Stomach (tissue), 19 donors: ENCODE measurements around the gene ASL. TPM values are rescaled to one million over a fixed set of nuclear protein-coding genes. Genes with fewer than 3 reads are reported as not detected.
"Not testable (repeated sequence)": the region's sequence is repeated elsewhere in the genome, so short reads cannot be mapped to it uniquely, and the experiment has no call there.

Experiments used
- DNase-seq, 2 donors: peaks; one replicate each; pipeline versions ENCODE4 v3.0.0 to v3.0.0-alpha.2; 2013 to 2019
- H3K27ac ChIP-seq, 5 donors: fragments of 200-600 bp in 4 of 5; sonication (generic) in 4 of 5; one replicate each; pipeline ENCODE4 v1.5.1; 2013 to 2019; ENCODE audit warnings: mild to moderate bottlenecking in 1 of 5, moderate library complexity in 1 of 5
- H3K27me3 ChIP-seq, 3 donors: fragments of 200-600 bp; sonication (generic); one replicate each; pipeline ENCODE4 v1.5.1; 2017 to 2019; ENCODE audit warnings: mixed run types in 1 of 3
- H3K36me3 ChIP-seq, 4 donors: fragments of 200-600 bp; sonication (generic); 1 replicate in 3 of 4; 2 replicates in 1 of 4; pipeline ENCODE4 v1.5.1; 2016 to 2019
- H3K4me1 ChIP-seq, 4 donors: fragments of 200-600 bp; sonication (generic); one replicate each; pipeline ENCODE4 v1.5.1; 2016 to 2019
- H3K4me3 ChIP-seq, 4 donors: fragments of 200-600 bp; sonication (generic) in 3 of 4; one replicate each; pipeline ENCODE4 v1.5.1; 2016 to 2019; ENCODE audit warnings: mild to moderate bottlenecking in 1 of 4
- H3K9me3 ChIP-seq, 4 donors: fragments of 200-600 bp; sonication (generic); one replicate each; pipeline ENCODE4 v1.5.1; 2016 to 2019
- EP300 ChIP-seq: sonication (generic); formaldehyde crosslinking; IDR thresholded peaks from one replicate; pipeline ENCODE4 v1.6.1; 2017; ENCODE audit warnings: antibody characterized with exemption
- POLR2A ChIP-seq, 4 donors: fragments of 450-650 bp; IDR thresholded peaks; one replicate each; pipeline ENCODE4 v1.6.1; 2016; ENCODE audit warnings: antibody characterized with exemption in 4 of 4, control low read depth in 2 of 4, mild to moderate bottlenecking in 1 of 4, moderate library complexity in 1 of 4
- POLR2AphosphoS5 ChIP-seq, 3 donors: sonication (generic); formaldehyde crosslinking; IDR thresholded peaks; one replicate each; pipeline ENCODE4 v1.6.1; 2016; ENCODE audit warnings: antibody characterized with exemption in 3 of 3
- WGBS, 5 donors: extraction: QIAGEN DNeasy Blood & Tissue Kit in 3 of 5; methylation state at CpG; one replicate each; pipeline versions ENCODE4 v1.1.5 to v1.1.7; 2013 to 2018; 5-methylcytosine and 5-hydroxymethylcytosine counted together
- intact Hi-C: fragments of 100-400 bp; cut with DNase I; formaldehyde crosslinking; loops from one replicate; pipeline ENCODE4 v1.15.1; 2023; ENCODE audit warnings: low total_unique reads
- long read RNA-seq, 10 donors: transcript quantifications; one replicate each; lab custom pipeline, GENCODE V29; 2026
- polyA plus RNA-seq, 3 donors: library from polyadenylated mRNA; stranded (reverse); fragments of 200-250 nt; gene quantifications; one replicate each; pipeline ENCODE4 v1.2.3, GENCODE V29; 2013
- total RNA-seq, 5 donors: library from RNA; depleted of rRNA; stranded (reverse); fragments of >200 nt; gene quantifications; one replicate each; pipeline versions ENCODE4 v1.1.0 to v1.2.3, GENCODE V29; 2014 to 2016
- TF ChIP-seq, protein P1 (sequence below), 7 experiments: fragments of 450-650 bp in 4 of 7; fragments of 200-600 bp in 3 of 7; sonication (generic) in 3 of 7; IDR thresholded peaks; one replicate each; pipeline ENCODE4 v1.5.1; 2016 to 2019; ENCODE audit warnings: antibody characterized with exemption in 7 of 7, control low read depth in 2 of 7, mild to moderate bottlenecking in 1 of 7
- donor health status: healthy with polysubstance abuse.
- donor health status: Bipolar disorder and iron deficiency.
- donor health status: healthy.

ASL gene
- 100 to 1,000 TPM in 2 of 5 donors, 10 to 100 TPM in 3; 42.8 to 369 (median 71.0) TPM for total RNA-seq
- 10 to 100 TPM; 49.7 to 88.4 (median 80.3) TPM for polyA plus RNA-seq
- long read RNA-seq, donor 1, partial matches to known transcripts = 6 of 11 reads
- long read RNA-seq, donor 1, other reads (novel, unspliced or antisense) = 0 of 11 reads
- long read RNA-seq, donor 2, partial matches to known transcripts = 0 of 7 reads
- long read RNA-seq, donor 2, other reads (novel, unspliced or antisense) = 0 of 7 reads
- long read RNA-seq, donor 3, partial matches to known transcripts = 0 of 3 reads
- long read RNA-seq, donor 3, other reads (novel, unspliced or antisense) = 0 of 3 reads
- long read RNA-seq, donor 4 = 0 reads
- long read RNA-seq, donor 5, partial matches to known transcripts = 0 of 1 reads
- long read RNA-seq, donor 5, other reads (novel, unspliced or antisense) = 0 of 1 reads
- long read RNA-seq, donor 6, transcript ASL-201 (17 exons, 2,143 nt) = major isoform, 6 of 28 reads
- long read RNA-seq, donor 6, partial matches to known transcripts = 16 of 28 reads
- long read RNA-seq, donor 6, other reads (novel, unspliced or antisense) = 0 of 28 reads
- long read RNA-seq, donor 7, transcript ASL-205 (16 exons, 1,622 nt) = major isoform, 5 of 15 reads
- long read RNA-seq, donor 7, partial matches to known transcripts = 6 of 15 reads
- long read RNA-seq, donor 7, other reads (novel, unspliced or antisense) = 0 of 15 reads
- long read RNA-seq, donor 8, partial matches to known transcripts = 0 of 7 reads
- long read RNA-seq, donor 8, other reads (novel, unspliced or antisense) = 0 of 7 reads
- long read RNA-seq, donor 9, partial matches to known transcripts = 0 of 1 reads
- long read RNA-seq, donor 9, other reads (novel, unspliced or antisense) = 0 of 1 reads
- long read RNA-seq, donor 10, partial matches to known transcripts = 6 of 10 reads
- long read RNA-seq, donor 10, other reads (novel, unspliced or antisense) = 0 of 10 reads

DNA sequence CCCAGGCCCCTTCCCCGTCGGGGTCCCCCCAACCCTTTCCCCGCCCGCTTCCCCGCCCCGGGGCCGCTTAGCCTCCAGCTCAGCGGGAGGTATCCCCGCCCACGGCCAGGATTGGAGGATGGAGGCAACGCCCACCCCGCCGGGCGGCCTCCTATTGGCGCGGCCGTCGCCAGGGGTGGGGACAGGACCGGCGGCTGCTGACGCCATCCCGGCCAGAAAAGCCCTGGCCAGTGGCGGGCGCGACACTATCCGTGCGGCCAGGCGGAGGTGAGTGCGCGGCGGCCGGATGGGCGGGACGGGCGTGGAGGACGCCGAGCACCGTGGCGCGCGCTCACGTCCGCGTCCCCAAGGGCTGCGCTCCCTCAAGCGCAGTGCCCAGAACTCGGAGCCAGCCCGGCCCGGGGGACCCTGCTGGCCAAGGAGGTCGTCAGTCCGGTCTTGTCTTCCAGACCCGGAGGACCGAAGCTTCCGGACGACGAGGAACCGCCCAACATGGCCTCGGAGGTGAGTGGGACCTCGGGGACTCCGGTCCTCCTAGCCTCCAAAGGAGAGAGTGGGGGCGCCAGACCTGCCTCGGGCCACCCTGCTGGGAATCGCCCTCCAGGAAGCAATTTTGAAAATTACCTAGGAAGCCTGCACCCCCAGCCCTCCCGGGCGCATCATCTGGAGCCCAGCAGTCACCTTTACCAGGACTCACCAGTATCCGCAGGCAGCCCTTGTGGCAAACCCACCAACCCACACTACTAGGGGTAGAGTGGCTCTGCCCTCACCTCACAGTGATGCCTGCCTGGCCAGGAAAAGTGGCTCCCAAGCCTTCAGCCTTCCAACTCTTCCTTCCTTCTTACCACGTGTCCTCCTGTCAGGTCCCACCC lies at the start of gene ASL:
Gene ASL (plus strand): TSS at position 230 of the 872 bp plus-strand sequence. CDS start 263 bp downstream, at position 493.
- Histone ChIP-seq H3K4me1 (peaks cover 19 to 29% (median 29%) of the 10 kb centered on the region in 4 donors), H3K27ac (peak within 1 kb of the TSS; percentile 82 to 89 (median 87)), H3K36me3 (peaks cover 8 to 30% (median 22%) of the 10 kb centered on the region in 4 donors), H3K27me3 (no peaks in the 10 kb centered on the region), H3K4me3 (peak within 1 kb of the TSS; percentile 72 to 88 (median 84)), H3K9me3 (no peaks in the 10 kb centered on the region)
- DNase-seq = peak; percentile 97 to 98
- WGBS, 5 donors = 0 to 2% (median 0%) methylated on average over 10 to 67 of the region's 67 CpGs
- TF ChIP-seq, protein P1, sequence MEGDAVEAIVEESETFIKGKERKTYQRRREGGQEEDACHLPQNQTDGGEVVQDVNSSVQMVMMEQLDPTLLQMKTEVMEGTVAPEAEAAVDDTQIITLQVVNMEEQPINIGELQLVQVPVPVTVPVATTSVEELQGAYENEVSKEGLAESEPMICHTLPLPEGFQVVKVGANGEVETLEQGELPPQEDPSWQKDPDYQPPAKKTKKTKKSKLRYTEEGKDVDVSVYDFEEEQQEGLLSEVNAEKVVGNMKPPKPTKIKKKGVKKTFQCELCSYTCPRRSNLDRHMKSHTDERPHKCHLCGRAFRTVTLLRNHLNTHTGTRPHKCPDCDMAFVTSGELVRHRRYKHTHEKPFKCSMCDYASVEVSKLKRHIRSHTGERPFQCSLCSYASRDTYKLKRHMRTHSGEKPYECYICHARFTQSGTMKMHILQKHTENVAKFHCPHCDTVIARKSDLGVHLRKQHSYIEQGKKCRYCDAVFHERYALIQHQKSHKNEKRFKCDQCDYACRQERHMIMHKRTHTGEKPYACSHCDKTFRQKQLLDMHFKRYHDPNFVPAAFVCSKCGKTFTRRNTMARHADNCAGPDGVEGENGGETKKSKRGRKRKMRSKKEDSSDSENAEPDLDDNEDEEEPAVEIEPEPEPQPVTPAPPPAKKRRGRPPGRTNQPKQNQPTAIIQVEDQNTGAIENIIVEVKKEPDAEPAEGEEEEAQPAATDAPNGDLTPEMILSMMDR (IDR thresholded peaks at IDR 0.05) = no peak
- TF ChIP-seq POLR2A (IDR thresholded peaks at IDR 0.05) (peak in 1 of 4 donors; percentile 47), POLR2AphosphoS5 (IDR thresholded peaks at IDR 0.05) (peak; percentile 89 to 99 (median 98))
- intact Hi-C loops = no loop called here

DNA sequence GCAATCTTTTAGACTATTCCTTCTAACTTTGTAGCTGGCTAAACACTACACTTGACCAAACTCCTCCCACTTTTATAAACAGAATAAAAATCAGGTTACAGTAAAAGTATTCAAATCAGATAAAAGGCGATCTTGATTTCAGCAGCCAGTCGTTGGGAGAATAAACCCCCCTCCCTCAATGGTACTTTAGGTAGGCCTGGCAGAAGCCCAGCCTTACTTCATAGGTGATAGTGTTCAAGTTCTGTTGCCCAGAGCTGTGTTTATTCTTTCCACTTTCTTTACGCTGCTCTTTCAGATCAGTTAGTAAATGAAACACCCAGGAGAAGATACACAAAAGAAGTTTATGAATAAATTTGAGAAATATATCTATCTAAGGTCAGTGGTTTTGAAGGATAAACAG lies 47.3 kb upstream of the ASL start:
- H3K9me3 ChIP-seq, DNase-seq, H3K36me3 ChIP-seq, H3K4me3 ChIP-seq, intact Hi-C loops, H3K27me3 ChIP-seq: not testable (repeated sequence)
- peak overlapping the region in 1 of 5 donors; percentile 8 for H3K27ac ChIP-seq
- 8 to 33% (median 13%) methylated on average over 3 of the region's 3 CpGs for WGBS, 5 donors
- peaks cover 0 to 12% (median 0%) of the 10 kb centered on the region in 4 donors for H3K4me1 ChIP-seq

DNA sequence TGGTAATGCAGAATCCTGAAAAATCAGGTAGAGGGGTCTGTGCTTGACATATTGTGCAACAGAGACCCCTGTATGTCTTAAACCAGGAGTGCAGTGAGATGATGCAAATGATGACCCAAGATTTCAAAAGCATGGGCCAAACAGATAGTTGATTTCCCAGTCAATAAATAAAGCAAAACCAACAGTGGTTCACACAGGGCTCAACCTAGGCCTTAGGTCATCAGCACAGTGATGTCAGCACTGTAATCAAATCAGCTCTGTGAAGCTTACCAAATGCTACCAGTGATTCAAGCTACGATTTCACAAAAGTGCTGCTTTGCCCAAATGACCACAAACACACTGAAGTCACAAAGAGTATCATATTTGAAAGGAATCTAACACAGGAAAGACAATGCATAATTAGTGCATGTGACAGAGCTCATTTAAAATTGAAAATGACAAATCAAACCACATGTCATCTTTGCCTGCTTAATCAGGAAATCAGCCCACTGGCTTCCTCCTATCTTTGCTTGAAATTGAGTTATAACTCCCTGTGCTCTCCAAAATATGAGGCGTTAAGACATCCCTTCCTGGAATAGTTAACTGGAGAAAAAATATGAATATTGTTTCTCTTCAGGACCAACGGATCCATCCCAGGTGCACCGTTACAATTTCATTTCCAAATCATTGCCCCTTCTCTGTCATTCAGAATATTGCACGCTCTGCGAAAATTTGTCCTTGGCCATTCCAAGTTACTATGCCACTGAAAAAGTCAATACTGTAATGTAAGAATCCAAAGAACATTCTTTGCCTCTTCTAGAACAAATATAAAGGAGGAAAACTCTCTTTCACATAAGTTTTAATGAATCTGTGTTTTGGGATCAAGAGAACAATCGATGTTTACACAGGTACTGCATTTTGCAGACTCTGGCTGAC lies 41.9 kb upstream of the ASL start:
- H3K4me3 ChIP-seq = no peak overlapping the region
- H3K4me1 ChIP-seq = peaks cover 0 to 11% (median 8%) of the 10 kb centered on the region in 4 donors
- TF ChIP-seq POLR2A (IDR thresholded peaks at IDR 0.05) (no peak), POLR2AphosphoS5 (IDR thresholded peaks at IDR 0.05) (no peak), EP300 (no peak)
- TF ChIP-seq, protein P1 (IDR thresholded peaks at IDR 0.05) = no peak
- no peak for DNase-seq
- no peaks in the 10 kb centered on the region for H3K36me3 ChIP-seq
- intact Hi-C loops = no loop called here
- H3K27ac ChIP-seq = peak overlapping the region in 1 of 5 donors; percentile 31
- no peaks in the 10 kb centered on the region for H3K9me3 ChIP-seq
- 39 to 58% (median 41%) methylated on average over 7 of the region's 7 CpGs for WGBS, 5 donors
- H3K27me3 ChIP-seq = no peaks in the 10 kb centered on the region

DNA sequence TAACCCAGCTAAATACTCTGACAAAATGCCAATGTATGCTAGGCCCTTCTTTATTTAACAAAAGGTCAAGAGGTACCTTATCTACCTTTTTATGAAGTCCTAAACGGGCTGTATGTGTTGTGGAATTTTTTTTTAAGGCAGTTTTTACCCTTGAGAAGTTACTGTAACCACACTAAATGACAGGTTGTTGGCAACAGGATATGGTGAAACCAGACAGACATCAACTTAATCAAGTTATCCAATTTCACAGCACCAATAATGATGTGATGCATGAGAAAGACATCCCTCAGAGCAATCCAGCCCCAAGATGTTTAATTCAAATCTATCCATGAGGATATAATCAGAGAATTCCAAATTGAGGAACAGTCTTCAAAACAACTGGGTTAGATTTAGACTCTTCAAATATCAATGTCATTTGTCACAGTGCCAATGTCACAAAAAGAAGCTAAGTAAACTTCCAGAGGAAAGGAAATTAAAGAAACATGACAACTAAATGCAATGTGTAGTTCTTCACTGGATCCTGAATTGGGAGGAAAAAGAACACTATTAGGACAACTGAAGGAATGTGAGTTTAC lies 41.1 kb upstream of the ASL start:
- H3K4me3 ChIP-seq, H3K27me3 ChIP-seq, DNase-seq, intact Hi-C loops, H3K27ac ChIP-seq, H3K9me3 ChIP-seq, H3K36me3 ChIP-seq: not testable (repeated sequence)
- 4 to 24% (median 10%) methylated on average over 1 of the region's 1 CpG for WGBS, 5 donors
- peaks cover 0 to 11% (median 7%) of the 10 kb centered on the region in 4 donors for H3K4me1 ChIP-seq
